ENCODE measurements around the gene COL19A1.

DNA sequence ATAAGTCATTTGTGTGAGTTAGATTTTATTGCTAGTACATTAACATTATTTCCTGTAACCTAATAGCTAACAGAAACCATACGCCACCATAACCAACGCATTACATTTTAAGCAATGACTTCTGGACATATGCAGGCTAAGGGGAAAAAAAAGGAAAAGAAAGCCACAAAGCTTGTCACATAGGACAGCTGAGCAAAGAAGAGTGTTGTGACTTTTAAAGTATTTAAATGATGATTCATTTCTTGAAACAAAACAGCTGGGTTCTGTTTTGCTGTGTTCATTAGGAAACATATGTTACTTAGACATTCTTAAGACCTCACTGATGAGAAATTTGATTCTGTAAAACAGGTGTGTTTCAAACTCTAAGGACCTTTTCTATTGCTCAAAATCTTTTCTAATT is 265.2 kb downstream of the COL19A1 start:
- TF ChIP-seq, protein P1, sequence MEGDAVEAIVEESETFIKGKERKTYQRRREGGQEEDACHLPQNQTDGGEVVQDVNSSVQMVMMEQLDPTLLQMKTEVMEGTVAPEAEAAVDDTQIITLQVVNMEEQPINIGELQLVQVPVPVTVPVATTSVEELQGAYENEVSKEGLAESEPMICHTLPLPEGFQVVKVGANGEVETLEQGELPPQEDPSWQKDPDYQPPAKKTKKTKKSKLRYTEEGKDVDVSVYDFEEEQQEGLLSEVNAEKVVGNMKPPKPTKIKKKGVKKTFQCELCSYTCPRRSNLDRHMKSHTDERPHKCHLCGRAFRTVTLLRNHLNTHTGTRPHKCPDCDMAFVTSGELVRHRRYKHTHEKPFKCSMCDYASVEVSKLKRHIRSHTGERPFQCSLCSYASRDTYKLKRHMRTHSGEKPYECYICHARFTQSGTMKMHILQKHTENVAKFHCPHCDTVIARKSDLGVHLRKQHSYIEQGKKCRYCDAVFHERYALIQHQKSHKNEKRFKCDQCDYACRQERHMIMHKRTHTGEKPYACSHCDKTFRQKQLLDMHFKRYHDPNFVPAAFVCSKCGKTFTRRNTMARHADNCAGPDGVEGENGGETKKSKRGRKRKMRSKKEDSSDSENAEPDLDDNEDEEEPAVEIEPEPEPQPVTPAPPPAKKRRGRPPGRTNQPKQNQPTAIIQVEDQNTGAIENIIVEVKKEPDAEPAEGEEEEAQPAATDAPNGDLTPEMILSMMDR (CRISPR knock-in tag; IDR thresholded peaks at IDR 0.05) = no peak
- TF ChIP-seq TRIM24 (CRISPR knock-in tag; IDR thresholded peaks at IDR 0.05) (no peak), ZNF260 (CRISPR knock-in tag; IDR thresholded peaks at IDR 0.05; ENCODE audit: borderline replicate concordance, low read depth) (no peak), SIN3B (IDR thresholded peaks at IDR 0.05; ENCODE audit: low read length) (no peak), SETDB1 (CRISPR knock-in tag; IDR thresholded peaks at IDR 0.05; ENCODE audit: borderline replicate concordance) (no peak), POLR2A (IDR thresholded peaks at IDR 0.05; ENCODE audit: insufficient read depth in 1 of 2, low read depth in 2 of 2, low read length in 2 of 2) (no peak), EZH2 (conservative IDR thresholded peaks at IDR 0.05; ENCODE audit: low read depth, low read length) (no peak), MED13 (CRISPR knock-in tag; IDR thresholded peaks at IDR 0.05) (no peak), DNMT3B (CRISPR knock-in tag; conservative IDR thresholded peaks at IDR 0.05) (no peak), RFX5 (IDR thresholded peaks at IDR 0.05; ENCODE audit: low read depth, low read length) (no peak), ZSCAN30 (CRISPR knock-in tag; IDR thresholded peaks at IDR 0.05) (no peak)
- TF ChIP-seq, protein P2, sequence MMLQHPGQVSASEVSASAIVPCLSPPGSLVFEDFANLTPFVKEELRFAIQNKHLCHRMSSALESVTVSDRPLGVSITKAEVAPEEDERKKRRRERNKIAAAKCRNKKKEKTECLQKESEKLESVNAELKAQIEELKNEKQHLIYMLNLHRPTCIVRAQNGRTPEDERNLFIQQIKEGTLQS (CRISPR knock-in tag; IDR thresholded peaks at IDR 0.05) = no peak
